Measurements from ENCODE around the gene UBXN1. TPM values are rescaled to one million over a fixed set of nuclear protein-coding genes. Genes with fewer than 3 reads are reported as not detected.
A peak's percentile ranks its signal among the peaks of the same experiment; 100 is the strongest.

Gene UBXN1
- total and polyA plus RNA-seq, 2 donors (not counting 1 experiment from before 2014, with no cell fraction given) = 180 to 193 TPM

DNA sequence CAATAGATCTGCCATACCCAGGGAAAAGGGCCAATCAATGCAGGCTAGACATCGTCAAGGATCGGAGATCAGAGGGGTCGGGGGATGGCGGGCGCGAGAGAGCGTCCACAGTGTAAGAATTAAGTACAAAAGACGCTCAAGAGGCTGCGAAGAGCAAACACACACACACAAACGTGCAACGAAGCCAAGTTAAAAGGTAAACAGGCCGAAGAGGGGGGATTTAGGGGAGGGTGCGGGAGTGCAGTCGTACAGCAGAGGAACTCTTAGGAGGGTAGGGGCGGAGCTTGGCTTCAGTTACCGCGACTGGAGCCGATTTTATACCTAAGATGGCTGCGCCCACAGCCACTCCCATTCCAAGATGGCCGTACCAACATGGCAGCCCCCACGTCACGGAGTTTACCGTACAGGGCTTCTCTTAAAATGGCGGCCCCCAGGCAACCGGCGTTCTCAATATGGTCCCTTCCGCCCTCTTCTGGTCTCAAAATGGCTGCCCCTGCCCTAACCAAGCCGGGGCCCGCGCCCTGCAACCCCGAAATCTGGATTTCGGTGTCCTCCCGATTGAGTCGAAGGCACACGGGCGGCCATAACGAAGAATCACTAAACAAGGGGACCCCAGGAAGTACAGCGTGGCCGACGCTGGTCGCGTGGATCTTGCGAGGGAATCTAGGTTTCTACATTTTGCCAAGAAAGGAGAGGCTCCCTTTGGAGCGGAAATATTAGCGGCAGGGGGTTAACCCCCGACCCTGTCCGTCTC is 30.6 kb upstream of the UBXN1 start:
- intact Hi-C loops (cut with micrococcal nuclease) = loop anchor here (1.0 to 5.0 kb wide), 11 partner anchors 18 to 148 kb away; partner anchors contain the start of genes EEF1G, GANAB, HNRNPUL2 and INTS5
- Histone ChIP-seq H3K27me3 (replicated peaks in 1 of 4; ENCODE audit: control extremely low read depth in 1 of 4, control insufficient read depth in 3 of 4, insufficient read depth in 4 of 4, low read length in 3 of 4) (no peaks in the 10 kb centered on the region), H2AFZ (ENCODE audit: insufficient read depth, low read depth, low read length, poor library complexity, severe bottlenecking) (peak overlapping the region; percentile 99), H3K79me2 (ENCODE audit: control insufficient read depth, insufficient read depth, low read length) (peaks cover 25% of the 10 kb centered on the region), H3K9ac (ENCODE audit: low read length) (peak overlapping the region; percentile 89), H3K36me3 (replicated peaks in 1 of 2; ENCODE audit: control extremely low read depth in 1 of 2, control insufficient read depth in 1 of 2, extremely low read depth in 1 of 2, insufficient read depth in 2 of 2, low read length in 1 of 2) (peaks cover 0 to 33% of the 10 kb centered on the region in 2 experiments), H3K9me3 (ENCODE audit: control extremely low read depth in 1 of 3, control insufficient read depth in 2 of 3, insufficient read depth in 1 of 3, low read length in 2 of 3) (no peaks in the 10 kb centered on the region), H3K27ac (ENCODE audit: low read length in 2 of 2) (peak overlapping the region; percentile 90 to 93), H3K4me3 (ENCODE audit: control extremely low read depth in 1 of 5, extremely low read depth in 1 of 5, insufficient read depth in 1 of 5, low read depth in 2 of 5, low read length in 4 of 5) (peak overlapping the region; percentile 66 to 91 (median 87)), H3K4me1 (ENCODE audit: control insufficient read depth in 2 of 2, insufficient read depth in 2 of 2, low read length in 2 of 2) (peaks cover 39 to 52% of the 10 kb centered on the region in 2 donors), H4K20me1 (ENCODE audit: control insufficient read depth, insufficient read depth, low read length, poor library complexity, severe bottlenecking) (no peaks in the 10 kb centered on the region), H3K4me2 (replicated peaks; ENCODE audit: low read depth, low read length, poor library complexity, severe bottlenecking) (peak overlapping the region; percentile 95)
- H3K9me3 Mint-ChIP-seq (ENCODE audit: insufficient read depth) = no peaks in the 10 kb centered on the region
- DNase-seq (peak; percentile 99), ATAC-seq (ENCODE audit: low read depth) (peak; percentile 76)
- no peak for TF ChIP-seq EZH2 (IDR thresholded peaks at IDR 0.05; ENCODE audit: borderline replicate concordance, insufficient read depth, low read depth, low read length, poor library complexity, severe bottlenecking)
- TF ChIP-seq, protein P1, sequence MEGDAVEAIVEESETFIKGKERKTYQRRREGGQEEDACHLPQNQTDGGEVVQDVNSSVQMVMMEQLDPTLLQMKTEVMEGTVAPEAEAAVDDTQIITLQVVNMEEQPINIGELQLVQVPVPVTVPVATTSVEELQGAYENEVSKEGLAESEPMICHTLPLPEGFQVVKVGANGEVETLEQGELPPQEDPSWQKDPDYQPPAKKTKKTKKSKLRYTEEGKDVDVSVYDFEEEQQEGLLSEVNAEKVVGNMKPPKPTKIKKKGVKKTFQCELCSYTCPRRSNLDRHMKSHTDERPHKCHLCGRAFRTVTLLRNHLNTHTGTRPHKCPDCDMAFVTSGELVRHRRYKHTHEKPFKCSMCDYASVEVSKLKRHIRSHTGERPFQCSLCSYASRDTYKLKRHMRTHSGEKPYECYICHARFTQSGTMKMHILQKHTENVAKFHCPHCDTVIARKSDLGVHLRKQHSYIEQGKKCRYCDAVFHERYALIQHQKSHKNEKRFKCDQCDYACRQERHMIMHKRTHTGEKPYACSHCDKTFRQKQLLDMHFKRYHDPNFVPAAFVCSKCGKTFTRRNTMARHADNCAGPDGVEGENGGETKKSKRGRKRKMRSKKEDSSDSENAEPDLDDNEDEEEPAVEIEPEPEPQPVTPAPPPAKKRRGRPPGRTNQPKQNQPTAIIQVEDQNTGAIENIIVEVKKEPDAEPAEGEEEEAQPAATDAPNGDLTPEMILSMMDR (IDR thresholded peaks at IDR 0.05) = no peak
- ChIA-PET POLR2A (interaction anchor here (0.6 to 6.5 kb wide), 22 partner anchors 18 to 172 kb away, joined by 3 to 66 read pairs (median 5); partner anchors contain the start of genes B3GAT3, C11orf98, CSKMT and EEF1G), CTCF (interaction anchor here (0.8 to 1.4 kb wide), 6 partner anchors 18 to 115 kb away, joined by 3 to 5 read pairs (median 3); partner anchors contain the start of genes C11orf98, CSKMT, HNRNPUL2 and UQCC3)
- peaks cover 65% of the 10 kb centered on the region for H3K4me1 Mint-ChIP-seq
- peak overlapping the region; percentile 95 for H3K27ac Mint-ChIP-seq
- H3K27me3 Mint-ChIP-seq = no peaks in the 10 kb centered on the region
- H3K4me3 Mint-ChIP-seq = peak overlapping the region; percentile 92
- 2% methylated on average over 34 of the region's 47 CpGs for WGBS (ENCODE audit: insufficient coverage)

All from B cell (primary cell).